GM21576 (cell line): ENCODE results near the gene RNLS.
"Not testable (repeated sequence)": the region's sequence is repeated elsewhere in the genome, so short reads cannot be mapped to it uniquely, and the experiment has no call there.

Experiments used
- ATAC-seq: cut with Tn5 transposase; IDR thresholded peaks from one replicate; pipeline ENCODE4 v1.9.1; 2021; ENCODE audit warnings: mild to moderate bottlenecking, moderate library complexity; ENCODE audit not compliant: unreplicated experiment

The RNLS gene

DNA sequence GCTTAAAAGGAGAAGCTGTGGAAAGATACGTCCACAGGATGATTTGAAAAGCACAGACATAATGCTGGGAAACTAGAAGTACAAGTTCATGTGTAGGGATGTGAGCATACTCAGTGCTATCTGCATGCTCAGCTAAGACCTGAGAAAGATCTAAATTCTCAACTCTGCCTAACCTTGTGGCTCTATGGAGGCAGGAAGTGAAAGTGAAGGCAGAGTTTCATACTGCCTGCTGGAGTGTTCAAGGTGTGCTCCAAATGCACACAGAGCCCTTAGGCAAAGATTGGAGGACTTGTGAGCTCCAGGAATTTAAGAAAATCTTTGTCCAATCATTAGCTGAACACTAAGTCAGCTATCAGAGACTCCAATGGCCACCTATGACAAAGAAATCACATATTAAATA, 190.9 kb downstream of the RNLS start:
- ATAC-seq = peak; percentile 91

DNA sequence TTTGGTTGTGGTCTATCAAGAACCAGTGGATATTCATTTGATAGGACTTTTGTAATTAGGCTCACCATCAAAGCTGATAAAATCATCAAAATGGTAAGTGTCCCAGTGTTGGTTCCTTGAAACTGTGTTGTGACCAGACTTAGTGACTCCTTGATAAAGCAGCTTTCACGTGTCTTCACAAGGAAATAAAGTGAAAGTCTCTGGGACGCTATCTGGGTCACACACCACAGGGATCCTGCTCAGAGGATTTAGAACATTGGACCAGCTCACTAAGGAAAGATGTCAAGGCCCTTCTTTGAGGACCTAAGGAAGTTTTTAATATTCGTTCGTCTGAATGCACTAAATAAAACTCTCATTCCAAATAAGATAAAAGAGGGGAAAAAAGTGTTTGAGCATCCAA, 193.1 kb downstream of the RNLS start:
- ATAC-seq = no peak

DNA sequence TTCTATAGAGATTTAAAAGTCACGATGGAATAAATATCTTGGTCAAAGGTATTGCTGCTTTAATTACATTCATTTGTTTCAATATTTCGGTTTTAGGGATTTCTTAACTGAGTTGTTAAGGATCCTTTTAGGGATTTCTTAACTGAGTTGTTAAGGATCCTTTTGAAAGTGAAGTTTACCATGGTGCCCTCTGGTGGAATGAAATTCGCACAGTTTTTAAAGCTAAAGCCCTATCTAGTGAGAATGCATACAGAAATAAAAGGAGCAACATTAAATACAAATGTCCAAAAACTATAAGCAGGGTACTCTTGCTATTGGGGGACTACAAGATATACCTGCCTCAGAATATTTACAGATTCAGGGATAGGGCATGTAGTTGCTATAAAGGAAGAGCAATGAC, 193.7 kb downstream of the RNLS start:
- ATAC-seq = no peak

DNA sequence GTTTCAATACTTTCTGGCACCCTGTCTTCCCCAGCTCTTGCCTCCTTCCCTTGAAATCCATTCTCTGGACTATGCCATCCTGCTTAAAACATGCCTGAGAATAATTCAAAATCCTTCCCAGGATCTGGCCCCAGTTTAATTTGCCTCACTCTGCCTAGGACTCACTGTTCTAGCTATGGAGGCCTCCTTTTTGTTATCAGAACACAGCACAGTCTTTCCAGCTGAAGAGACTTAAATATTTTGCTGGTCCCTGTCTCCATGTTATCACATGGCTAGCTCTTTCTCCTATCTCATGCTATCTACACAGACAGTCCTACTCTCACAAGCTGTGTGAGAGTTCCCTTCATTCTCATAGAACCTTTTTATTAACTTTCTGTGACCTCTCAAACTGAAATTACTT, 194.8 kb downstream of the RNLS start:
- ATAC-seq = no peak

DNA sequence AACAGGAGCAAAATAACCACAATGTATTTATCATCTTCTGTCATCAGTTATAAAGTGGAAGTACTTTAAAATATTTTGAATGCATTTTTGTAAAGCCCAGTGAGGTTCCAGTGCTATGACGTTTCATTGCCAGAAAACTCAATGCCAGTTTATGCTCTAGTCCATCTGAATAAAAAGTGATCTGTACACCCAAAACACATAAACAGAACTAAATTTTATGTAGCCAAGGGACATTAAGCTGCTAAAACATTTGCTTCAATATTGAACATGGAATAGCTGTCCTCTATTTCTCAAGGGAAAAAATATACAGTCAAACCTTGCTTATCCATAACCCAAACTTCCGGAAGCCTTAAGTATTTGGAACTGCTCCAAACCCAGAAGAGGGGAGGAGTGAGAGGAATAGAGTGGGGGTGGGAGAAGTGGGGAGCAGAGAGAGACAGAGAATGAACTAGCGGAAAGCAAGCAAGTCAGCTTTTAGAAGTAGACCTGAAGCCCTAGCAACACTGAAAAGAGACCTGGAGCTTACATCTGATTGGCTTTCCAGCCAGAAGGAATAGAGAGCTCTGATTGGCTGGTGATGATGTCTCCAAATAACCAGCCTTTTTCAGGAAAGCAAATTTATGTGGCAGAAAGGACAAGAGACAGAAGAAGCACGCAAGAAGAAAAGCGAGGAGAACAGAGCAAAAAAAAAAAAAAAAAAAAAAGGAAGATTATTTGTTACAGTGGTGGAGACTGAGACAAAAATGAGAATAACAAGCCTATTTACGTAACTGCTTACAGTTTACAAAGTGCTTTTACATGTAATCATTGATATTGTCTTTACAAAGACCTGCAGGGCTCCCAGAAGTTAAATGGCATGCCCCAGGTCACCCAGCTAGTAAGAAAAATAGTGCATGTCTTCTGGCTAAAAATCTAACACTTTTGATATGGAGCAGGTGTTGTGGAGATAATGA, 196.0 kb downstream of the RNLS start:
- ATAC-seq = peak; percentile 34

DNA sequence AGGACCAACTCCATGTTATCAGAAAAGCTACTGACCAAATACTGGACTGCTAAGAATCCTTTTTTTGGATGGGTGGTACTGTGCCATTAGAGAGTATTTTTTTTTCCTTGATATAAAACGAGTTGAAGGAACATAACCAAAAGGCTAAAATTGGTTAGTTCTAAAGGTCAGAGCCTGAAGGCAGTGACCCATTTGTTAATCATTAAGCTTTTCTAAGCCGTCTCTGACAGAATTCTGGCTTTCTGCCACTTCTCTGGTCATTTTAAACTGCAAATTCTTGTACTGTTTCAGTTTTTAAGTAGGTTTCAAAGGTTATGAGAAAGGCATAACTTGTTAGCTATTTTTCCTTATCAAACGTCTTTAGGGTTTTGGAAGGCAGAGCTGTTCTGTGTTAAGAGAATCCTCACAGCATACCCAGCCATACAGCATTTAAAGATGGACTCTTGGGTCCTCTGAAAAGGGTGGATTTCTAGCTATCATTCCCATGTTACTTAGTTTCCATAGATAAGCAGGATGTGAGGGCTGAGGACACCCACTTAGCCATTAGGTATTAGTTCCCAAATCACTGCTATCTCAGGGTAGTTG, 196.8 kb downstream of the RNLS start:
- ATAC-seq = peak; percentile 21

DNA sequence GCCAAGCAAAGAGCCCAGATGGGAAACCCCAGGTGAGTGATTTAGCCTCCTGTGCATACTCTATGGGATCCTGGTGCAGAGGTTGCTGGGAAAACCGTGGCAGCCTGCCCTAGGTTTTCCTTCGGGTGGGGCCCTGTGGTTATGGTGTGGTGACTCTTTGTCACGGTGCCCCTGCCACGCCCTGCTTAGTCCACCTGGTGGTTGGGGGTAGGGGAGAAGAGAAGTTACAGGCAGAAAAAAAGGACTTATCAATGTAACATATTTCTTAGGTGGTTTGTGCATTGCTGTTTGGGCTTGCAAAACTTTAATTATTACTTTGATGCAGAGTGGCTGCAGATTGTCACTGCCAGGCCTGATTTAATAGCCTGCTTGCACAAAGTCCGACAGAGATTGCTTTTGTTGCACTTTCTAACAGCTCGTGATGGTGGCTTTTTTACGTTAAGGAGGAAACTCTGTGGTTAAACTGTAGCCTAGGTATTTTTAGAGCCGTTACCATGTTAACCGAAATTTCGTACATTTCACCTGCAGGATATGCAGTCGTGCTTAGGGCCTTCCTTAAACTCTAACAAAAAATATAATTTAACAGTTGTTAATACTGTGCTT, 197.4 kb downstream of the RNLS start:
- ATAC-seq = peak; percentile 71

DNA sequence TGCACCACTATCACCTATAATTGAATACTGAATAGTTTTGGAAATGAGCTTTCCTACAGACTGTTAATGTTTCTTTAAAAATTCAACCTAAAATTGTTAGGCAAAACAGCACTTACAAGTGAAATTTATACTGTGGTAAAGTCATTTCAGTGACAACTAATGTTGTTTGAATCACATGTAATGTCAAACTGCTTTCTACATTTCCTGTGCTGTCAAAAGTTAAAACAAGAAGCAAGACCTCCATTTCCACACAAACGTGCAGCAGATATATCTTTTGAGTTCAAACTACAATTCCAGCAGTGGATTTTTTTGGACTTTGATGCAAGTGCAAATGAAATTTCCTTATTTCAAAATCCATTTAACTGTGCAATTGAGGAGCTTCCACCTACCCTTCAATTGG, 199.8 kb downstream of the RNLS start:
- ATAC-seq = no peak

DNA sequence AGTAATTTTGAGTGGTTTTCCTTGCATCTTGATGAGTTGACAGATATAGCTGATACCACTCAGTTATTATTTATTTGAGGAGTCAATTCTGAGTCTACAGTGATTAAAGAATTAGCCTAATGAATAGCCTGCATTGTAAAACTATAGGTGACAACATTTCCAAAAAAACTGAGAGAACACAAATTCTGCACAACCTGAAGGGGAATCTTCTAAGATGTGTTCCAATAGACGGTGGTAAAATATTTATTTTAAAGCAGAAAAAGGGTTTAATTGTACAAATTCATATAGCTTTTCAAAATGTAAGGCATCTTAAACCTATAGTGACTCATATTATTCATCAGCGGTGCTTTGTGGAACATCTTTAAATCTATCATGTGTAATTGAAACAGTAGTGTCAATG, 200.4 kb downstream of the RNLS start:
- ATAC-seq = no peak

DNA sequence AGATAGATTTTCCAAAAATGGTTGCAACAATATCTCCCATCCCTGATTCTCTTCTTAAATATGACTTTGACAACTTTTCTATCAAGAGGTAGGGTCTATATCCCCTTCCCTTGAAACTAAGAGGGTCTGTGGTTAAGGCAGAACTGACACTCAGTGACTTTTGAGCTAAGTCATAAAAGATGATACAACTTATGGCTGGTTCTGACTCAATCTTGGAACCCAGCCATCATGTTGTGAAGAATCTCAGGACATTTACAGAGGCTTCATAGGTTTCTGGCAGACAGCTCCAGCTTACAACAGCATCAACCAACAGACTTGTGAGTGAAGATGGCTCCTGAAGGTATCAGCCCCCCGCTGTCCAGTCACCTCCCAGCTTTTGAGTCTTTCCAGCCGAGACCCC, 203.5 kb downstream of the RNLS start:
- ATAC-seq = no peak

DNA sequence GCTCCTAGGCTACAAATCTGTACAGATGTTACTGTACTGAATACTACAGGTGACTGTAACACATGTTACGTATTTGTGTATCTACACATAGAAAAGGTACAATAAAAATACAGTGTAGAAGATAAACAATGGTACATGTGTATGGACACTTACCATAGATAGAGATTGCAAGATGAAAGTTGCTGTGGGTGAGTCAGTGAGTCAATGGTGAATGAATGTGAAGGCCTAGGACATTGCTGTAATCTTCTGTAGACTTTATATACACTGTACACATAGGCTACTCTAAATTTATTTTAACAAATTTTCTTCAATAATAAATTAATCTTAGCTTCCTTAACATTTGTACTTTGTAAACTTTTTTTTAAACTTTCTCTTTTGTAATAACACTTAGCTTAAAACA, 205.6 kb downstream of the RNLS start:
- ATAC-seq = no peak

DNA sequence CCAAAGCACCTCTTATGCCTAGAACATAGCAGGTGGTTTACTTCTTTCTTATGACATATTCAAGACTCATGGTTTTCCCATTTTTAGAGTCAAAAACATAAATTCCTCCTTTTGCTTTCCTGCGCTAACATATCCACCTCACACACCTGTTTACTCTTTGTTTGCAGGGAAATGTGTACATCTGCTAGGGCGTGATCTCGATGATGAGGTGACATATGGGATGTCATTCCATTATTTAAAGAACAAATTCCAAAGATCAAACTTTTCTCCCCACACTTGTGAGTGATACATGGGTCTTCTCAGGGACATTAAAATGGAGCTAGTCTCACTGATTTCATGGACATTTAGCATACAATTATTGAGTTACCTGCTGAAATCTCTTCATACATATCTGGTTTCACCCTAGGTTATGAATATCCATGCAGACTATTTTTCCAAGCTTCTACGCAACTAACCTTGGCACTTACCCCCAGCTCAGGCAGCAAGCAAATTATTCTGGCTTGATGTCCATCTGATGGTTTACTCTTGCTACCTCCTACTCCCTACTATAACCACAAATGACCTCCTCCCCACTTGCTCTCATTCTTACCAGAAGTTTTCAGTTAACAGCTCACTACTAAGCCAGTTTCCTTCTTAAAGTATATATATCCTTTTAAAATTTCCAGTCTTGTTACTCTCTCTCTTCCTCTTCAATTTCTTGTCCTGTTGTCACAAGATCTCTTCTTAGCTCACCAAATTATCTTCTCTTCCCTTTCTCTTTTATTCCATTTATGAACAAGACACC, 208.5 kb downstream of the RNLS start:
- no peak for ATAC-seq

DNA sequence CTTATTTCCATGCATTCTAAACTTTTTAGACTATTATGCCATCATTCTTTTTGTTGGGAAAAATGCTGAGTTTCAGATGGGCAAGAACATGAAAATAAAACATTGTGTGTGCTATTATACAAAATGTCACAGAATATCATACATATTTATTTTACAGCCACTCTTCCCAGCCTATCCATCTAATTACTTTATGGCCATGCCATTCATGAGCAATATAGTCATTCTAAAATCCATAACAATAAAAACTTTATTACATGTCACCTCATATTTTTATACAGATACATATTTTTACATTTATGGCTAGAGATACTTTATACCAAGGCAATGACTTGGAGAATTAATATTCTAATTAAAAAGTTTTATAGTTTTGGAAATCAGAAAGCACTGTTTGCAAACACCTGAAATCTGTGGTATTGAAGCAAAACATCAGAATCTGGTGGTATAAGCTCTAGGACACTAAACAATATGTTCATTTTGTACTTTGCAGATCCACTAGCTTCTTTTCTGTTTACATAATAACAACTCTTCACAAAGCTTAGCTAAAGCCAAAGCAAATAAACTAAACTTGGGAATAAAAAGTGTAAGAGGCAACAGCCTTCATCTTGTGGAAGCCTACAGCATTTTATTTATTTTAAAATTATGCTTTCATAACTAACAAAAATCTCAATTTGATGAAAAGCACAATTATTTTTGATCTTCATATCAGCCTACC, 210.1 kb downstream of the RNLS start:
- ATAC-seq = no peak

DNA sequence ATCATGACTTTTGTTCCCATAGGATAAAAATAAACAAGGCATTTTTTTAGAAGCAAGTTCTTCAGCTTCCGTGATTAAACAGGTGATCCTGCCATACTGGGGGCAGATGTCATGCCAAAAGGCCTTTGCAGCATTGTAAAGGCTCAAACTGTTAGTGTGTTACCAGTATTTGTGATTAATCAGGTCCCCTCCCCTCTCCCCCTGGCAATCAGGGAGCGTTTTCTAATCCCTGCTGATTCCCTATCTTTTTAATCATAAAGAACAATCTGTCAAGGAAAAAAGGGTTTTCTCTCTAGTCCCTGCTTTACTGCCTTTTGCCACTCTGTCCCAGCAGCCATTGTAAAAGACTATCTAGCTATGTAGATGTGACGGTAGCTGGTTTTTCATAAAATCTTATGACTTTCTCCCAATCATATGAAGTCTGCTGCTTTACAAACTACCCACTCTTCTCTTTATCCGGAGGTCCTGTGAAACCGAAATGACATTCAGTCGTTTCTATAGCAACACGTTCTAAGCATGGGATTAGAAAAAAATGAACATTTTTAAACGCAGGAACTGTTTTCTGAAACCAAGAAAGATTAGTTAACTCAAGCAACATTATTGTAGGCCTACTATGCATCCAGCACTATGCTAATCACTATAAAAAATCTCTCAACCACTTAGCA, 210.9 kb downstream of the RNLS start:
- no peak for ATAC-seq

DNA sequence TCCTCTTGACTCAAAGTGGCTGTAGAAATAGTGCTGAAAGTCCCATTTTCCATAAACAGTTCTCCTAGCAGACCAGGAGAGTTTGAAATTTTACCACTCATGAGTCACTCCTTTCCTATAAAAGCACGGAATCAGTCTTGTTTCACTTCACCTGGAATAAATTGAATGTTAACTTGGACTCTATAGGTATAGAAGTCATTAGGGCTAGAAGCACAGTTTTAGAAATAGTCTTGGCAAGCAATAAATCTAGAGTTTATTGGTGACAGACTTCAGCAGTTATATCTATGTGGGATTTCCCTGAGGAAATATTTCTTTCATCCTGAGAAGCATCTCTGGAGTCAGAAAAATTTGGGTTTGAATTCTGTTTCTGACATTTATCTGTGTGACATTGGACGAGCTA, 212.4 kb downstream of the RNLS start:
- no peak for ATAC-seq

DNA sequence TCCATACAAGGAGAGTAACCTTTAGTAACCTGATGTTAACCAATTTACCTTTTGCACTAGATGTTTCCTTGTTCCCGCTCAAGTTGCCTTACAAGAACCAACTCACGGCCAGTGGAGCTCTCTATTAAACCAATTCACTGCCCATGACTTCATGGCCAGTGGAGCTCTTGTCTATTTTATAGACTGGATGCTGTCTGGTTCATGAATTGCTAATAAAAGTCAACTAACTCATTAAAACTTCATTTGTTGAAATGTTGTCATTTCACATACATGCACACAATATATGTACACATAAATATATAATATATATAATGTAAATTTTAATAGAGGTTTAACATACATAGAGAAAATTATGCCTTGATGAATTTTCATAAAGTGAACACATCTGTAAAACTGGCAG, 216.3 kb downstream of the RNLS start:
- no peak for ATAC-seq

DNA sequence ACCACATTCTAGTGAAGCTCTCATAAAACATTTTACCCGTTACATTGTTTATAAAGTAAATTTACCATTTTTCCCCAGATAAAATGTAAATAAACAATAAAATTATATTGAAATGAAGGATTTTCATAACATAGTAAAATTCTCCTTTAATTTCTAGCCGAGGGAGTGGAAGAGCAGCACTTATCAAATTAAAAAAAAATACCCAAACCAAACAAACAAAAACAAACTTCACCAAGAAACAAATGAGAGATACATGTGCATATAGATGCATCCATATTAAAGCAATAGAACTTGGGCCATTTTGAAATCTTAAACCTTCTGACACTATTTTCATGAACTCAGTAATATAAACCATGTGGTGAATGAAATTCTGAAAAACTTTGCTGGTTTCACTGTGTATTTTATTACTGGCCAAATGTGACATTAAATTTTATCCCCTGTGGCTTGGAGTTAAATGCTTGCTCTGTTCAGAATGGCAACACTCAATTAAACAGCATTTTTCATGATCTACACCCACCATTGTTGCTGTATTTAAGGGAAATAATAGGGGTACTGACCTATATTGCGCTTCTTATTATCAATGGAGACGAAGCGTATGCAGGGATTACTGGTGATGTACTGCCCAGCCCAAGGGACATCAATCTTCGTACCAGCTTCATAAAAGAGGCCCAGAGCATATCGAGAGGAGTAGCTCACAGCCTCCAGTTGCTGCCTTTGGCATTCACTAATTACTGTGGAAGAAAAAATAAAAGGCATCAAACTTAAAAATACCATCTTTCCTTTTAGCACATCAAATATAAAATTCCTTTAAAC, 220.9 kb downstream of the RNLS start:
- ATAC-seq = no peak

DNA sequence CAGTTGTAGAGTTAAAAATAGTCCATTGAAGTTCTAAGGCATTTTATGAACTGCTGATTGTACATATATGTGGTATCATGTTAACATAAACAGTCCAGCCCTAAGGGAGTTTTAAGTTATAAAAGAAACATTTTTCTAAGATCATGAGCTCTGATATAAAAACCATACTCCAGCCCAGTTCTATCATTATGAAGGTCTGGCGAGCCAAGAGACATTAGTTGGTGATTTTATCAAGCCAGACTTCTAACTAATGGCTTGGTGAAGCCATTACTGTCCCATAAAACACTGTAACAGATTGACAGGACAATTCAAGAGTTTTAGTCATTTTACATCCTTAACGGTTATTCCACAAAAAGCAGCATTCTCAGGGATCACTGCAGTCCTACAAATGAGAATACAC, 221.6 kb downstream of the RNLS start:
- no peak for ATAC-seq

DNA sequence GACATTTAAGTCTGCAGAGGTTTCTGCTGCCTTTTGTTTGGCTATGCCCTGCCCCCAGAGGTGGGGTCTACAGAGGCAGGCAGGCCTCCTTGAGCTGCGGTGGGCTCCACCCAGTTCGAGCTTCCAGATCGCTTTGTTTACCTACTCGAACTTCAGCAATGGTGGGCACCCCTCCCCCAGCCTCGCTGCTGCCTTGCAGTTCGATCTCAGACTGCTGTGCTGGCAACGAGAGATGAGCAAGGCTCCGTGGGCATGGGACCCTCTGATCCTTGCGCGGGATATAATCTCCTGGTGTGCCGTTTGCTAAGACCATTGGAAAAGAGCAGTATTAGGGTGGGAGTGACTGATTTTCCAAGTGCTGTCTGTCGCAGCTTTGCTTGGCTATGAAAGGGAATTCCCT, 227.4 kb downstream of the RNLS start:
- not testable (repeated sequence) for ATAC-seq
